NCI-H2107 treated with DMSO at 0.1 percent for 48 hours (cell line): ENCODE measurements around the gene MAST4.

Source experiments
- DNase-seq: peaks from one replicate; lab custom pipeline; 2025; ENCODE audit not compliant: unreplicated experiment; lab: John Stamatoyannopoulos, UW

The MAST4 gene

DNA sequence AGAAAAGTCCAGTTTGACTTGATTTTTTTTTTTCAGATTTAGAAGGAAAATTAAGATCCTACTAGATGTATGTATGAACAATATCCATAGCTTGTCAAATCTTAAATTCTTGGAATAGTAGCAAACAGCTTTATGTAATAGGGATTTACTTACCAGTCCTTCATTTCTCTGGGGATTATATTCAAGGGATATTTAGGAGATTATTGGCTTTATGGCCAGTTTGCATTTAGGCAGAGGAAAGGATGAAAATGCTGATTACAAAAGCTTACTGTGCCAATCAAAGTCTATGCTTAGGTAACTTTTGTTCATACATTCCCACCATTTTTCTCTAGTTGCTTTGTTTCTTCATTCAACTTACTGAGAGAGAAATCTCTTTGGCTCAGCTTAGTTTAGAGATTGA, 47.9 kb downstream of the MAST4 start:
- DNase-seq, result no peak

DNA sequence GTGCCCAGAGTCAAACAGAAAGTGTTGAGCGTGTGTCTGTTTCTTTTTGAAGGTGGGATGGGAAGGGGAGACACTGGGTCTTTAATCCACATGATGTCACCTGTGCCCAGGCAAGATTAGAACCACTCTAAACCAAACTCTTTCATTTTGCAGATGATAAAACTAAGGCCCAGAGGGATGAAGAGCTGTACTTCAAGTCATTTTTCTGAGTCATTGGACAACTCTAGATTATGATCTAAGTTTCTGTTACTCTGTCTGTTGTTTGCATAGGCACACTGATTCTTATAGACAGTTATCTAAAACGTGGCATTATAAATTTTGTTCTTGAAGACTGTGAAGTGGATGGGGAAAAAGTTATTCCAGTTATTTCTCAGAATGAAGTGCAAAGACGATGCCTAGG, 48.8 kb downstream of the MAST4 start:
- DNase-seq, result no peak

- DNase-seq, result no peak
Observed at GRCh38 chr5:66646570-66646969, 50.4 kb downstream of the MAST4 start.

- DNase-seq, result no peak
Observed at GRCh38 chr5:66647146-66647856, 51.1 kb downstream of the MAST4 start.

GRCh38 chr5:66652818-66653217, 56.6 kb downstream of the MAST4 start:
- DNase-seq, result no peak

- no peak for DNase-seq
Observed at GRCh38 chr5:66653325-66653724, 57.1 kb downstream of the MAST4 start.

- DNase-seq, result no peak
Observed at GRCh38 chr5:66655395-66656324, 59.5 kb downstream of the MAST4 start.

- no peak for DNase-seq
Observed at GRCh38 chr5:66658516-66658915, 62.3 kb downstream of the MAST4 start.

DNA sequence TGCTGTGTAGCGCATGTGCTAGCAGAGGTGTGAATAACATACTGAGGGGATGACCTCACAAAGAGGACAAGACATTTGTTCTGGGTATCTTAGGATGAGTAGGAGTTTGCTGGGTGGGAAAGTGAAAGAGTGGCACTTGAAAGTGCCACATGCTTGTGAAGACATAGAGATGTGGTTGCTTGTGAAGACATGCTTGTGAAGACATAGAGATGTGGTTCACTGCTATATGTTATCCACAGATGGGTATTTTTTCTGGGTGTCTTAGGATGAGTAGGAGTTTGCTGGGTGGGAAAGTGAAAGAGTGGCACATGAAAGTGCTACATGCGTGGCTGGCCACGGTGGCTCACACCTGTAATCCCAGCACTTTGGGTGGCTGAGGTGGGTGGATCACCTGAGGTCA, 63.6 kb downstream of the MAST4 start:
- no peak for DNase-seq

DNA sequence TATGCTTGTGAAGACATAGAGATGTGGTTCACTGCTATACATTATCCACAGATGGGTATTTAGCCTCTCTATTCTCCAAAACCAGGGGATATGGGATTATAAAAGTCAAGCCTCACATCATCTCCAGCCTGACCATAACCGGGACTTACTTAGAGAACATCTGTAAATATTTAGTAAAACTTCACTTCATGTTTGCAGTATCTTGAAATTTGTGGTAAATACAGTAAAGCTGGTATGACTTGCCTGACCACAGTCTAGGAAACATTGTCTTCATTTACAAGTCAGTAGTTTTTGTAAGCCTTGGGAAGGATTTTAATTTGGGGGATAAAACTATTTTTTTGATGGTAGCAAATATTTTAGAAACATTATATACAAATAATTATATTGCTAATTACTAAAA, 64.2 kb downstream of the MAST4 start:
- DNase-seq, result no peak

- no peak for DNase-seq
Observed at GRCh38 chr5:66661149-66661548, 65.0 kb downstream of the MAST4 start.

GRCh38 chr5:66666778-66667177, 70.6 kb downstream of the MAST4 start:
- DNase-seq, result peak; percentile 50

GRCh38 chr5:66669086-66669861, 73.1 kb downstream of the MAST4 start:
- no peak for DNase-seq

- DNase-seq, result no peak
Observed at GRCh38 chr5:66669862-66670195, 73.6 kb downstream of the MAST4 start.

DNA sequence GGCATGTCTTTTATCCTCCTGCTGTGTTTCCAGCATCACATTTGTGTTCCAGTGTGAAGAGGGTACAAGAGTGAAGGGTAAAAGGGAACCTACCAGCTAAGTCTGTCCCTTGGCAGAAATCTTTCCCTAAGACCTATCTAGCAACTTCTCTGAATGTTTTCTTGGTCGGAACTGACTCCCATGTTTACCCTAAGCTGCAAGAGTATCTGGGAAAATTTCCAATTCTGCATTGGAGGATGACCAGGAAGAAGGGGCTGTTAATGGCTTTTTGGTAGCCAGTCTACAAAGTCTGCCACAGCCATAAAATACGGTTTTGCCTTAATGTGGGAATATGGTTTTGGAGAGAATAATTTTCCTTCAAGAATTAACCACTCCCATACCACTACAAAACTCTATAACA, 75.1 kb downstream of the MAST4 start:
- DNase-seq, result no peak

GRCh38 chr5:66674802-66675201, 78.6 kb downstream of the MAST4 start:
- DNase-seq, result no peak

DNA sequence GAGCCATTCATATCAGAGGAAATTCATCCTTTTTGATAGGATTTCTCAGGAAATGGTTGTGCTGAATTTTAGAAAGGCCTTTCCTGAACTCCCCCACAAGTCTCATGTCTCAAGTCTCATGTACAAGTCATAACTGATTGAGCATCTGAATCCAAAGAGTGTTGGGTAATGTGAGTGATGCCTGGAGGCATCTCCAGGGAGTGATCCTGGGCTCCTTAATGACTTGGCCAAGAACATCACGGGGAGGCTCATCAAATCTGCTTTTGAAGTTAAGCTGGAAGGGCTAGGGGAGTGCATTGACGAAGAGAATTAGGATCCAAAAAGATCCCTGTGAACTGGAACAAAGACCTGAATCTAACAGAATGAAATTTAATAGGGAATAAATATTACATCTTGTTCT, 79.2 kb downstream of the MAST4 start:
- no peak for DNase-seq

GRCh38 chr5:66680221-66680620, 84.0 kb downstream of the MAST4 start:
- no peak for DNase-seq

DNA sequence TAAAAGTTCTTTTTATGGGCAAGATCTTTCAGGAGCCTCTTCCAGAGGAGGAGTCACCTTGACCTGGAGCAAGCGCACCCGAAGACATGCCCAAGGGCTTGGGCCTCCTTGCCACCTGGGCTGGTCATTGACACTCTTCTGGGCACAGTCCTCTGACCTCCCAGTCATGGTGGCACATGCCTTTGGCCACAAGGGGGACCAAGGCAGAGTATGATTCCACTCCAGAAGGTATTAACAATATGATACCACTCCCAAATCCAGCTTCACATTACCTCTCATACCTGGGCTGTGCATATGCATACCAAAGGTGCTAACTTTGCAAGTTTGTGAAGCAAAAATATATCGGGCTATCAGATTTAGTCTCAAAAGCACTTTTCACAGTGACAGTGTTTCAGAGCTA, 84.6 kb downstream of the MAST4 start:
- no peak for DNase-seq

DNA sequence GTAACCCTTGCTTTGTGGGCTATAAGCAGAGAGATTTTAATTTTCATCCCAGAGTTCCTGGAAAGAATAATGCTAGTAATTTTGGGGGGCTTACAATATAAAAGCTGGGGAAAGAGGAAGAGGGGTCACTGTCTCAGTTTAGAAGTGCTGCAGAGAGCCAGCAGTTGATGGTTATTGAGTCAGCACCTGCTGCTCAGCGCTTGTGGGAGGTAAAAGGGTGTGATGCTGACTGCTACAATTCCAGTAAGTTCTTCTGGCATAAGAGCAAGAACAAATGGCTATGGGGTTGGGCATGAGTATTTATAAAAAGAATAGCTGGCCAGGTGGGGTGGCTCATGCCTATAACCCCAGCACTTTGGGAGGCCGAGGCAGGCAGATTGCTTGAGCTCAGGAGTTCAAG, 88.5 kb downstream of the MAST4 start:
- DNase-seq, result no peak

- DNase-seq, result no peak
Observed at GRCh38 chr5:66689522-66690220, 93.5 kb downstream of the MAST4 start.
